Measurements from ENCODE around the gene TTC13. TPM values are rescaled to one million over a fixed set of nuclear protein-coding genes. Genes with fewer than 3 reads are reported as not detected.

Gene TTC13
- total and polyA plus RNA-seq, 10 of the 15 experiments (the other 5 are each of a cell fraction or from before 2014, with no cell fraction given): 5.8 to 30.8 (median 18.5) TPM

DNA sequence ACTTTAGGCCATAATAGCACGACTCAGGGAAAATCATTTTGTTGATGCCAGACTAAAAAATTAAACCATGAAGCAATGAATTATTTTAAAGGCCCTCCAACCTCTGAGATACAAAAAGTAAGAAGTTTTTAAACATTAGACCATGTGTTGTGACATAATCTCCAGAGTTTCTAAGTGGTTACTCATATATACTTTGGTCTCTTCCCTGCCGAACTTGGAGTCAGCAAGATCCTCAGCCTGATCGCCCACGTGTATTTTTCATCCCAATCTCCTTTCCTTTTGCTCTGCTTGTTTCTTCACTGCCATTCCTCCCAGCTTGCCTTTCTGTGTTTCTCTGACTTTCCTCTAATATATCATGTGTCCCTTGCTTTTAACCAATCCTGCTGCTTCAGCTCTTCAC is 4.0 kb upstream of the TTC13 start:
- WGBS (ENCODE audit: insufficient coverage, insufficient replicate concordance, low lambda C conversion rate, missing lambda C conversion rate): 82% methylated on average over 4 of the region's 4 CpGs
- intact Hi-C loops (cut with micrococcal nuclease; ENCODE audit: unreplicated experiment) (no loop called here), in situ Hi-C loops (cut with MboI) (no loop called here)
- Histone ChIP-seq H3K36me3 (ENCODE audit: control insufficient read depth in 2 of 2, insufficient read depth in 2 of 2, low read length in 1 of 2) (no peaks in the 10 kb centered on the region), H3K79me2 (ENCODE audit: control insufficient read depth, insufficient read depth, low read length) (peaks cover 30% of the 10 kb centered on the region), H2AFZ (ENCODE audit: control insufficient read depth, low read depth, low read length) (no peak overlapping the region), H3K27ac (ENCODE audit: control insufficient read depth, insufficient read depth) (no peak overlapping the region), H3K4me1 (ENCODE audit: control insufficient read depth, insufficient read depth, low read length) (peaks cover 7% of the 10 kb centered on the region; the same call in 1 of the 2 replicates), H3K9ac (ENCODE audit: control insufficient read depth, insufficient read depth, low read length) (no peak overlapping the region), H3K9me3 (replicated peaks; ENCODE audit: control insufficient read depth, insufficient read depth, low read length) (no peaks in the 10 kb centered on the region), H3K27me3 (replicated peaks in 1 of 2; ENCODE audit: control insufficient read depth in 2 of 2, insufficient read depth in 2 of 2, low read length in 1 of 2) (no peaks in the 10 kb centered on the region), H3K4me3 (no peak overlapping the region), H4K20me1 (ENCODE audit: control insufficient read depth, insufficient read depth) (no peaks in the 10 kb centered on the region), H3K4me2 (ENCODE audit: control insufficient read depth, insufficient read depth) (no peak overlapping the region)
- no peak for FAIRE-seq
- RAD21 ChIA-PET (ENCODE audit: unreplicated experiment): no interaction called here
- CTCF ChIA-PET: interaction anchor here (1.1 kb wide), 1 partner anchor 9 kb away, joined by 3 read pairs; no protein-coding TSS in a partner anchor
- ATAC-seq: no peak
- DNase-seq (ENCODE audit: low read depth, low spot score): no peak
- POLR2A ChIA-PET: interaction anchor here (0.6 to 0.9 kb wide), 5 partner anchors 11 to 1156 kb away, joined by 3 to 5 read pairs (median 3); no protein-coding TSS in a partner anchor
- TF ChIP-seq TCF7 (IDR thresholded peaks at IDR 0.05; ENCODE audit: borderline replicate concordance) (no peak), RFX5 (IDR thresholded peaks at IDR 0.05; ENCODE audit: low read depth, low read length) (no peak), ZBED1 (IDR thresholded peaks at IDR 0.05; ENCODE audit: borderline replicate concordance) (no peak), RELA (IDR thresholded peaks at IDR 0.05; ENCODE audit: borderline replicate concordance, partially characterized antibody) (no peak), TCF12 (IDR thresholded peaks at IDR 0.05; ENCODE audit: low read depth, low read length) (no peak), BMI1 (IDR thresholded peaks at IDR 0.05; ENCODE audit: borderline replicate concordance) (no peak), SREBF1 (IDR thresholded peaks at IDR 0.05; ENCODE audit: low read length) (no peak), WRNIP1 (IDR thresholded peaks at IDR 0.05; ENCODE audit: borderline replicate concordance, low read depth, low read length) (no peak), KDM1A (IDR thresholded peaks at IDR 0.05; ENCODE audit: borderline replicate concordance) (no peak)
- no TSS peak for BruUV-seq (replicated peaks)
- SMC1A ChIA-PET (ENCODE audit: uncharacterized antibody, unreplicated experiment): interaction anchor here (1.8 to 2.9 kb wide), 2 partner anchors 10 to 25 kb away, joined by 5 to 11 read pairs; no protein-coding TSS in a partner anchor

Data from GM12878 (cell line).